GM12878 (cell line): Measurements from ENCODE around the gene SPATA25. TPM values are rescaled to one million over a fixed set of nuclear protein-coding genes. Genes with fewer than 3 reads are reported as not detected.

Source experiments
- ATAC-seq: fragments of 200-7000 bp; cut with Tn5 transposase; 3 replicates; pipeline ENCODE4 v1.9.1; 2020; ENCODE audit warnings: mild to moderate bottlenecking, moderate library complexity
- BruUV-seq: library from RNA; stranded (reverse); fragments of 400-500 nt; replicated peaks from 2 replicates; lab custom pipeline; 2021; lab: Mats Ljungman, UMichigan
- CTCF ChIA-PET: fragments of 300-600 bp; sonication (Branson Sonifier 250); formaldehyde crosslinking; extraction: SDS; loops from one replicate; lab custom pipeline; 2021; ENCODE audit warnings: inconsistent platforms; lab: Yijun Ruan, JAX
- POLR2A ChIA-PET: fragments of 350-600 bp; formaldehyde crosslinking; extraction: SDS; loops from one replicate; lab custom pipeline; 2021; ENCODE audit warnings: inconsistent platforms; lab: Charles Lee
- RAD21 ChIA-PET: fragments of 300-600 bp; sonication (Branson Sonifier 250); formaldehyde crosslinking; loops from one replicate; lab custom pipeline; 2023; ENCODE audit warnings: antibody characterized with exemption; ENCODE audit not compliant: unreplicated experiment; lab: Charles Lee
- SMC1A ChIA-PET: fragments of 300-600 bp; sonication (Branson Sonifier 250); formaldehyde crosslinking; loops from one replicate; lab custom pipeline; 2023; ENCODE audit not compliant: unreplicated experiment, uncharacterized antibody; lab: Charles Lee
- DNase-seq: peaks from one replicate; pipeline ENCODE4 v3.0.0-alpha.2; 2011; ENCODE audit warnings: low read depth, low spot score
- FAIRE-seq: peaks from 3 replicates; lab custom pipeline; 2011; peaks lifted over from hg19 to GRCh38; lab: Jason Lieb, UNC
- H2AFZ ChIP-seq: 2 replicates; pipeline ENCODE4 v1.6.0; 2011; ENCODE audit warnings: low read depth, low read length, control low read depth; ENCODE audit not compliant: control insufficient read depth
- H3K27ac ChIP-seq: 2 replicates; pipeline ENCODE4 v1.5.1; 2011; ENCODE audit warnings: control low read depth; ENCODE audit not compliant: control insufficient read depth, insufficient read depth
- H3K27me3 ChIP-seq, 2 experiments: replicated peaks in 1 of 2; 2 replicates each; pipeline versions ENCODE4 v1.6.0 to v1.6.1; 2011; ENCODE audit warnings: low read length in 1 of 2; ENCODE audit not compliant: control insufficient read depth in 2 of 2, insufficient read depth in 2 of 2
- H3K36me3 ChIP-seq, 2 experiments: 2 replicates each; pipeline ENCODE4 v1.5.1; 2011; ENCODE audit warnings: low read length in 1 of 2; ENCODE audit not compliant: control insufficient read depth in 2 of 2, insufficient read depth in 2 of 2
- H3K4me1 ChIP-seq: 2 replicates; pipeline ENCODE4 v1.6.1; 2011; ENCODE audit warnings: mild to moderate bottlenecking, low read length, moderate library complexity, mixed read lengths; ENCODE audit not compliant: control insufficient read depth, insufficient read depth
- H3K4me2 ChIP-seq: 2 replicates; pipeline ENCODE4 v1.6.0; 2011; ENCODE audit warnings: control low read depth; ENCODE audit not compliant: control insufficient read depth, insufficient read depth
- H3K4me3 ChIP-seq: fragments of 200-600 bp; sonication (generic); 2 replicates; pipeline ENCODE4 v1.5.1; 2016
- H3K79me2 ChIP-seq: 2 replicates; pipeline ENCODE4 v1.6.0; 2011; ENCODE audit warnings: low read length; ENCODE audit not compliant: control insufficient read depth, insufficient read depth
- H3K9ac ChIP-seq: 2 replicates; pipeline ENCODE4 v1.8.0; 2011; ENCODE audit warnings: low read length, control low read depth, mixed read lengths; ENCODE audit not compliant: control insufficient read depth, insufficient read depth
- H3K9me3 ChIP-seq: replicated peaks from 3 replicates; pipeline ENCODE4 v1.5.1; 2011; ENCODE audit warnings: mild to moderate bottlenecking, low read length; ENCODE audit not compliant: control insufficient read depth, insufficient read depth
- H4K20me1 ChIP-seq: 2 replicates; pipeline ENCODE4 v1.6.0; 2011; ENCODE audit not compliant: control insufficient read depth, insufficient read depth
- RCOR1 ChIP-seq: conservative IDR thresholded peaks from 2 replicates; pipeline ENCODE4 v1.6.1; 2012; ENCODE audit warnings: low read depth, low read length, improper control_type of control experiment
- RUNX3 ChIP-seq: IDR thresholded peaks from 2 replicates; pipeline ENCODE4 v1.6.1; 2012; ENCODE audit warnings: low read length, inconsistent platforms
- SMAD1 ChIP-seq: fragments of 450-650 bp; IDR thresholded peaks from 2 replicates; pipeline ENCODE4 v1.6.1; 2018; ENCODE audit warnings: mild to moderate bottlenecking, low read depth; ENCODE audit not compliant: partially characterized antibody
- WRNIP1 ChIP-seq: IDR thresholded peaks from 2 replicates; pipeline ENCODE4 v1.6.1; 2011; ENCODE audit warnings: low read depth, low read length, improper control_type of control experiment, borderline replicate concordance
- WGBS: methylation state at CpG from one replicate; pipeline ENCODE4 v1.1.6; 2016; ENCODE audit warnings: low lambda C conversion rate; ENCODE audit not compliant: insufficient replicate concordance, insufficient coverage; ENCODE audit errors: missing lambda C conversion rate; 5-methylcytosine and 5-hydroxymethylcytosine counted together
- in situ Hi-C: fragments of 300-500 bp; cut with MboI; formaldehyde crosslinking; loops from 9 replicates; pipeline ENCODE4 v1.14.3; 2018; ENCODE audit warnings: mixed read lengths
- intact Hi-C: fragments of 100-400 bp; cut with micrococcal nuclease; formaldehyde crosslinking; loops from one replicate; pipeline ENCODE4 v1.14.2; 2022; ENCODE audit not compliant: unreplicated experiment
- polyA plus RNA-seq, 11 experiments: library from polyadenylated mRNA; depleted of rRNA in 4 of 11; unstranded in 6 of 11; stranded (reverse) in 5 of 11; fragments of >200 nt; fragmentation: Nextera tagmentation in 4 of 11; fragmentation: Illumina TruSeq in 1 of 11; extraction: Ambion mirVana in 4 of 11; extraction: Trizol in 1 of 11; gene quantifications; 1 replicate in 1 of 11; 2 replicates in 10 of 11; pipeline versions ENCODE4 v1.2.1 to v1.2.3, GENCODE V29; 2011 to 2016; ENCODE audit warnings: inconsistent platforms in 2 of 11, missing spikeins in 2 of 11, low read depth in 1 of 11
- total RNA-seq, 4 experiments: library from RNA; depleted of rRNA in 3 of 4; stranded (reverse); fragments of >200 nt in 3 of 4; fragmentation: Illumina TruSeq in 1 of 4; extraction: Trizol in 1 of 4; gene quantifications; 2 replicates each; pipeline versions ENCODE4 v1.2.1 to v1.2.3, GENCODE V29; 2013 to 2021
- TF ChIP-seq, protein P1 (sequence below): fragments of 450-650 bp; IDR thresholded peaks from 2 replicates; pipeline ENCODE4 v1.6.1; 2017; ENCODE audit warnings: low read depth, mild to moderate bottlenecking, moderate library complexity
- TF ChIP-seq, protein P2 (sequence below): IDR thresholded peaks from 2 replicates; pipeline ENCODE4 v1.6.1; 2012; ENCODE audit warnings: low read length, inconsistent platforms
- TF ChIP-seq, protein P3 (sequence below): IDR thresholded peaks from 2 replicates; pipeline ENCODE4 v1.6.1; 2012; ENCODE audit warnings: low read depth, low read length, improper control_type of control experiment
- TF ChIP-seq, protein P4 (sequence below): fragments of 450-650 bp; IDR thresholded peaks from 2 replicates; pipeline ENCODE4 v1.6.1; 2016; ENCODE audit warnings: mild to moderate bottlenecking
- TF ChIP-seq, protein P5 (sequence below): IDR thresholded peaks from 2 replicates; pipeline ENCODE4 v1.6.1; 2012; ENCODE audit warnings: low read depth, low read length, improper control_type of control experiment

The SPATA25 gene
- total and polyA plus RNA-seq, 10 of the 15 experiments (the other 5 are each of a cell fraction or from before 2014, with no cell fraction given): 0.28 to 2.9 (median 1.3) TPM; not detected in 3

DNA sequence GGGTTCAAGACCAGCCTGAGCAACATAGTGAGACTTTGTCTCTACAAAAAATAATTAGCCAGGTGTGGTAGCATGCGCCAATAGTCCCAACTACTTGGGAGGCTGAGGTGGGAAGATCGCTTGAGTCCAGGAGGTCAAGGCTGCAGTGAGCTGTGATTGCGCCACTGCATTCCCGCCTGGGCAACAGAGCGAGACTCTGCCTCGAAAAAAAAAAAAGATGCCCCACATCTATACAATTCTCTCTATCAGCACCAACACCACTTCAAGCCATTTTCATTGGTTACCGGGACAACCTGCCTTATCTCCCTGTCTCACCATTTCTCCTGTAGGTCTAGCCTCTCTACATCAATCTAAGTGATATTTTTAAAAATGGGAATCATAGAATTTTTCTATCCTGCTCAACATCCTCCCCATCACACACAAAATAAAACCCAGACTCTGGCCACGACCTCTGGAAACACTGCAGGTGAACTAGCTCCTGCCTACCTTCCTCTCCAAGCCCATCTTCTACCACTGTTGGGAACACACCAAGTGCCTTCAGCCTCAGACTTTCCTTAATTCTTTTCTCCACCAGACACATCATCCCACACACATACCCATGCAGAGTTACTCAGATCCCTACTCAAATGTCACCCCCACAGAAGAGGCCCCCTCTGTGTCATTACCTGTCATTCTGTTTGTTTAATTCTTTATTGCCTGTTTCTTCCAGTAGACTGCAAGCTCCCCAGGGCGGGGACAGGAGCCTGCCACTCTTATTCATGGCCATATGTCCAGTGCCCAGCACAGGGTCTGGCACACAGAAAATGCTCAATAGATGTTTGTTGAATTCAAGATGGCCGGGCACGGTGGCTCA lies 34.1 kb upstream of the SPATA25 start:
- FAIRE-seq (no peak), ATAC-seq (no peak), DNase-seq (no peak)
- Histone ChIP-seq H3K27me3 (no peaks in the 10 kb centered on the region), H3K79me2 (no peaks in the 10 kb centered on the region), H3K4me3 (no peak overlapping the region), H3K27ac (no peak overlapping the region), H4K20me1 (no peaks in the 10 kb centered on the region), H2AFZ (no peak overlapping the region), H3K4me1 (no peaks in the 10 kb centered on the region), H3K36me3 (no peaks in the 10 kb centered on the region), H3K9me3 (no peaks in the 10 kb centered on the region), H3K4me2 (no peak overlapping the region), H3K9ac (no peak overlapping the region)
- BruUV-seq: no TSS peak
- intact Hi-C loops: no loop called here
- WGBS: 58% methylated on average over 11 of the region's 11 CpGs
- SMC1A ChIA-PET: interaction anchor here (0.8 to 1.8 kb wide), 2 partner anchors 80 to 122 kb away, joined by 4 to 5 read pairs; no protein-coding TSS in a partner anchor
- RAD21 ChIA-PET: no interaction called here
- TF ChIP-seq, protein P1, sequence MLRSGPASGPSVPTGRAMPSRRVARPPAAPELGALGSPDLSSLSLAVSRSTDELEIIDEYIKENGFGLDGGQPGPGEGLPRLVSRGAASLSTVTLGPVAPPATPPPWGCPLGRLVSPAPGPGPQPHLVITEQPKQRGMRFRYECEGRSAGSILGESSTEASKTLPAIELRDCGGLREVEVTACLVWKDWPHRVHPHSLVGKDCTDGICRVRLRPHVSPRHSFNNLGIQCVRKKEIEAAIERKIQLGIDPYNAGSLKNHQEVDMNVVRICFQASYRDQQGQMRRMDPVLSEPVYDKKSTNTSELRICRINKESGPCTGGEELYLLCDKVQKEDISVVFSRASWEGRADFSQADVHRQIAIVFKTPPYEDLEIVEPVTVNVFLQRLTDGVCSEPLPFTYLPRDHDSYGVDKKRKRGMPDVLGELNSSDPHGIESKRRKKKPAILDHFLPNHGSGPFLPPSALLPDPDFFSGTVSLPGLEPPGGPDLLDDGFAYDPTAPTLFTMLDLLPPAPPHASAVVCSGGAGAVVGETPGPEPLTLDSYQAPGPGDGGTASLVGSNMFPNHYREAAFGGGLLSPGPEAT: no peak
- no peak for TF ChIP-seq SMAD1
- TF ChIP-seq, protein P2, sequence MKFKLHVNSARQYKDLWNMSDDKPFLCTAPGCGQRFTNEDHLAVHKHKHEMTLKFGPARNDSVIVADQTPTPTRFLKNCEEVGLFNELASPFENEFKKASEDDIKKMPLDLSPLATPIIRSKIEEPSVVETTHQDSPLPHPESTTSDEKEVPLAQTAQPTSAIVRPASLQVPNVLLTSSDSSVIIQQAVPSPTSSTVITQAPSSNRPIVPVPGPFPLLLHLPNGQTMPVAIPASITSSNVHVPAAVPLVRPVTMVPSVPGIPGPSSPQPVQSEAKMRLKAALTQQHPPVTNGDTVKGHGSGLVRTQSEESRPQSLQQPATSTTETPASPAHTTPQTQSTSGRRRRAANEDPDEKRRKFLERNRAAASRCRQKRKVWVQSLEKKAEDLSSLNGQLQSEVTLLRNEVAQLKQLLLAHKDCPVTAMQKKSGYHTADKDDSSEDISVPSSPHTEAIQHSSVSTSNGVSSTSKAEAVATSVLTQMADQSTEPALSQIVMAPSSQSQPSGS: no peak
- TF ChIP-seq, protein P3, sequence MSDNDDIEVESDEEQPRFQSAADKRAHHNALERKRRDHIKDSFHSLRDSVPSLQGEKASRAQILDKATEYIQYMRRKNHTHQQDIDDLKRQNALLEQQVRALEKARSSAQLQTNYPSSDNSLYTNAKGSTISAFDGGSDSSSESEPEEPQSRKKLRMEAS: no peak
- no peak for TF ChIP-seq RUNX3
- TF ChIP-seq, protein P4, sequence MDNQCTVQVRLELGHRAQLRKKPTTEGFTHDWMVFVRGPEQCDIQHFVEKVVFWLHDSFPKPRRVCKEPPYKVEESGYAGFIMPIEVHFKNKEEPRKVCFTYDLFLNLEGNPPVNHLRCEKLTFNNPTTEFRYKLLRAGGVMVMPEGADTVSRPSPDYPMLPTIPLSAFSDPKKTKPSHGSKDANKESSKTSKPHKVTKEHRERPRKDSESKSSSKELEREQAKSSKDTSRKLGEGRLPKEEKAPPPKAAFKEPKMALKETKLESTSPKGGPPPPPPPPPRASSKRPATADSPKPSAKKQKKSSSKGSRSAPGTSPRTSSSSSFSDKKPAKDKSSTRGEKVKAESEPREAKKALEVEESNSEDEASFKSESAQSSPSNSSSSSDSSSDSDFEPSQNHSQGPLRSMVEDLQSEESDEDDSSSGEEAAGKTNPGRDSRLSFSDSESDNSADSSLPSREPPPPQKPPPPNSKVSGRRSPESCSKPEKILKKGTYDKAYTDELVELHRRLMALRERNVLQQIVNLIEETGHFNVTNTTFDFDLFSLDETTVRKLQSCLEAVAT: no peak
- TF ChIP-seq WRNIP1: no peak
- TF ChIP-seq, protein P5, sequence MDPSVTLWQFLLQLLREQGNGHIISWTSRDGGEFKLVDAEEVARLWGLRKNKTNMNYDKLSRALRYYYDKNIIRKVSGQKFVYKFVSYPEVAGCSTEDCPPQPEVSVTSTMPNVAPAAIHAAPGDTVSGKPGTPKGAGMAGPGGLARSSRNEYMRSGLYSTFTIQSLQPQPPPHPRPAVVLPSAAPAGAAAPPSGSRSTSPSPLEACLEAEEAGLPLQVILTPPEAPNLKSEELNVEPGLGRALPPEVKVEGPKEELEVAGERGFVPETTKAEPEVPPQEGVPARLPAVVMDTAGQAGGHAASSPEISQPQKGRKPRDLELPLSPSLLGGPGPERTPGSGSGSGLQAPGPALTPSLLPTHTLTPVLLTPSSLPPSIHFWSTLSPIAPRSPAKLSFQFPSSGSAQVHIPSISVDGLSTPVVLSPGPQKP: no peak
- no peak for TF ChIP-seq RCOR1
- CTCF ChIA-PET: interaction anchor here (3.0 kb wide), 1 partner anchor 48 kb away, joined by 12 read pairs; no protein-coding TSS in a partner anchor
- in situ Hi-C loops: no loop called here
- POLR2A ChIA-PET: no interaction called here
